GM12801 (cell line): ENCODE measurements around the gene NUDT8.

Experiments
- TF ChIP-seq, protein P1 (sequence below): IDR thresholded peaks from one replicate; pipeline ENCODE4 v1.5.1; 2011; ENCODE audit warnings: control low read depth; ENCODE audit not compliant: insufficient read length; ENCODE audit errors: extremely low read depth

Gene NUDT8

GRCh38 chr11:67640758-67641337 is 11.1 kb upstream of the NUDT8 start:
- TF ChIP-seq, protein P1, sequence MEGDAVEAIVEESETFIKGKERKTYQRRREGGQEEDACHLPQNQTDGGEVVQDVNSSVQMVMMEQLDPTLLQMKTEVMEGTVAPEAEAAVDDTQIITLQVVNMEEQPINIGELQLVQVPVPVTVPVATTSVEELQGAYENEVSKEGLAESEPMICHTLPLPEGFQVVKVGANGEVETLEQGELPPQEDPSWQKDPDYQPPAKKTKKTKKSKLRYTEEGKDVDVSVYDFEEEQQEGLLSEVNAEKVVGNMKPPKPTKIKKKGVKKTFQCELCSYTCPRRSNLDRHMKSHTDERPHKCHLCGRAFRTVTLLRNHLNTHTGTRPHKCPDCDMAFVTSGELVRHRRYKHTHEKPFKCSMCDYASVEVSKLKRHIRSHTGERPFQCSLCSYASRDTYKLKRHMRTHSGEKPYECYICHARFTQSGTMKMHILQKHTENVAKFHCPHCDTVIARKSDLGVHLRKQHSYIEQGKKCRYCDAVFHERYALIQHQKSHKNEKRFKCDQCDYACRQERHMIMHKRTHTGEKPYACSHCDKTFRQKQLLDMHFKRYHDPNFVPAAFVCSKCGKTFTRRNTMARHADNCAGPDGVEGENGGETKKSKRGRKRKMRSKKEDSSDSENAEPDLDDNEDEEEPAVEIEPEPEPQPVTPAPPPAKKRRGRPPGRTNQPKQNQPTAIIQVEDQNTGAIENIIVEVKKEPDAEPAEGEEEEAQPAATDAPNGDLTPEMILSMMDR, result no peak

GRCh38 chr11:67640021-67640757 is 10.5 kb upstream of the NUDT8 start:
- TF ChIP-seq, protein P1, result no peak

- TF ChIP-seq, protein P1, result no peak
These were observed 9.7 kb upstream of the NUDT8 start, which contains the start of gene TBX10 for GRCh38 chr11:67639438-67639859. Gene TBX10 (minus strand): TSS chr11:67639763. CDS start chr11:67639472, 291 bp downstream.

GRCh38 chr11:67638535-67639437 is 9.0 kb upstream of the NUDT8 start:
- TF ChIP-seq, protein P1, result no peak

- TF ChIP-seq, protein P1, result no peak
These were observed 7.2 kb upstream of the NUDT8 start for GRCh38 chr11:67636962-67637361.

DNA sequence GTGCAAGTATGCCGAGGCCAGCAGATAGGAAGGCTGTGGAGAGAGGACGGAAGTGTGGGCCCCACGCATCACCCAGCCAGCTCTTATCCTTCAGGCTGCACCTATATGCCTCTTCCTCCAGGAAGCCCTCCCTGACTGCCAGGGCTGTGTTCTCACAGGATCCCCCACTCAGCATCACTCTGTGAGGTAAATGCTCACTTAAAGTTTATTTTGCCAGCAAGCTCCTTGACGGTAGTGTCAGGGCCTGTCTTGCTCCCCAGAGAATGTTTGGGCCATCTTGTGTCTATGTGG is 5.4 kb upstream of the NUDT8 start:
- TF ChIP-seq, protein P1, result no peak
